Fibroblast of the conjunctiva (primary cell): Measurements from ENCODE around the gene SDHD.

Experiments used
- DNase-seq: peaks from one replicate; pipeline ENCODE4 v3.0.0-alpha.2; 2010; ENCODE audit warnings: low read depth

Gene SDHD

DNA sequence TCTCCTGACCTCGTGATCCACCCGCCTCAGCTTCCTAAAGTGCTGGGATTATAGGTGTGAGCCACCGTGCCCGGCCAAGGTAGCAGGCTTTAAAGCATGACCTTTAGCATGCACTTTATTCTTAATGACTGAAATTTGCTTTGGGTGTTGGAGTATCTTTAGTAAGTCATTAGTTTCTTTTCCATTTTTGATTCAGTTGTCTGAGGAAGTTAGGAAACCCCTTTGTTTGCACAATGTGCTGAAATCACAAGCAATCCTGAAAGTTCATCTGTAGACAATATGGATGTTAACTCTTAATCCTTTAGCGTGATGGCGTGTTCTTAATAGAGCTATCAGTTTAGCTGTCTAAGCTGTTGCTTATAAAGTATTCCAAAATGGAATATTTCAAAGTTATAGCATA lies 16.8 kb downstream of the SDHD start:
- no peak for DNase-seq

DNA sequence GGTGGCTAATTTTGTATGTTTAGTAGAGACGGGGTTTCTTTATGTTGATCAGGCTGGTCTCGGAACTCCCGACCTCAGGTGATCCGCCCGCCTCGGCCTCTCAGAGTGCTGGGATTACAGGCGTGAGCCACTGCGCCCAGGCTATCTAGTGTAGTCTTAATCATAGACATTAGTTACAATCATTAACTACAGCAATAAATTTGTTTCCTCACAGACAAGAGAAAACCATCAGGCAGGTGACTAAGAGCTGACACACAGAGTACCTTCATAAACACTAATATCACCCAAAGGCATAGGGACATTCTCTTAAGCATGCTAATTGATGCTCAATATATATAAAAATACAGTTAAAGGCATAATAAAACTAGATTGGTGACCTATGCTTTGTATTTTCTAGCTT lies 19.4 kb downstream of the SDHD start:
- no peak for DNase-seq

GRCh38 chr11:112113539-112114457 lies 27.1 kb downstream of the SDHD start:
- DNase-seq, result peak; percentile 32

DNA sequence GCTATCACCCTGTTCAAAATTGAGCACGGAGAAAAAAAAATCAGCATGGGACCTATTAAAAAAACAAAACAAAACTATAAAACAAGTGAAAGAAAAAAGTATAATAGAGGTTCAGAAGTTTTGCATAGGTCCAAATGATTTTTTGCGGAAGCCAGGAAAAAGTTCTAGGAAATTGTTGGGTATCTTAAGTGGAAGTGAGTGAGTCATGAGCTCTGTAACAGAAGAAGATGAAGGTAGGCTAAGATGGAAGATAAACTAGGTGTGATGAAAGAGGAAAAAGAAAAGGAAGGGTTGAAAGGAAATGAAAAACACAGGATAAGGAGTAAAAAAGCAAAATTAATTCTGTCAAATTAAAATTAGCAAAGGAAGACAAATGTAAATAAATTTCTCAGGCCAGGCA lies 27.8 kb downstream of the SDHD start:
- DNase-seq, result no peak

GRCh38 chr11:112115386-112115785 lies 28.7 kb downstream of the SDHD start:
- no peak for DNase-seq

DNA sequence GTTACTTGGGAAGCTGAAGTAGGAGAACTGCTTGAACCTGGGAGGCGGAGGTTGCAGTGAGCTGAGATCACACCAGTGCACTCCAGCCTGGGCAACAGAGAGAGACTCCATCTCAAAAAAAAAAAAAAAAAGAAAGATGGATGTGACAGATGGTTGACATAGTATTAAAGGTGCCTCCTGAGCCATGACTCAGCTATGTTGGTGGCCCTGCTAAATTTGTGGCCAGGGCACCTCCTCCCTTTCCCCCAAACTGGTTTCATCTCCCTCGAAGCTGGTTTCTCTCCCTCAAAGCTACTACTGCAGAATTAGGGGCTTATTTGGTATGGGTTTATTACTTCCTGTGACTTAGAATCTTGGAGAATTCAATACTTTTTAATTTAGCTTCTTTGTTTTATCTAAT lies 31.5 kb downstream of the SDHD start:
- DNase-seq, result no peak

- DNase-seq, result no peak
These were observed 35.4 kb downstream of the SDHD start for GRCh38 chr11:112121981-112122615.

DNA sequence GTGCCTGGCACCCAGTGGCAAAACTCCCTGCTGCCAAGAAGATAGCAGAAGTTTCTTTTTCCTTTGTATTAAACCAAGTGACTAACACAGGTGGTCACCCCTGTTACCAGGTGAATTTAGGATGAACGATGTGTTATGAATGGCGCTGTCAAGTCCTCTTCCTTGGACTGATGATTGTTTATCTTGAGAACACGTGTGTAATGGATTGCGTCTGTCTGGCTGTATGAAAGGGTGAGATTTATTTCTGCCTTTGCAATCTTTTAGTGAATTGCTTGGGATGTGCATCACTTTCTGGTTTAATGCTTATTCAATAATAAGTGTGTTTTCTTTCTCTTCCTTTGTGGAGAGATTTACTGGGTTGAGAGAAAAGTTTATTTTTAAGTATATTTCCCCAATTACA lies 36.5 kb downstream of the SDHD start:
- DNase-seq, result no peak

DNA sequence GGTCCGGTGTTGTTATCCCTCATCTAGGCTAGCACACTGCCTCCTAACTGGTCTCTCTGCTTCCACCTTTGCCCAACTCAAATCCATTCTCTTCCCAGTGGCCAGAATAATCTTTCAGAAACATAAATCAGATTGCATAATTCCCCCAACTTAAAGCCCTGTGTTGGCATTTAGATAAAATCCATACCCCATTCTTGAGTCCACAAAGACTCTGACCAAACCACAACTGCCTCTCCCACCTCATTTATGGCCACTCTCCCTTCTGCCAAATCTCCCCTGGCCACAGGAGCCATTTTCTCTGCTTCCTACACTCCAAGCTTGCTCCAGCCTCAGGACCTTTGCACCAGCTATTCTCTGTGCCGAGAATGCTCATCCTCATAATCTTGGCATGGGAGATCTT lies 40.4 kb downstream of the SDHD start:
- no peak for DNase-seq

GRCh38 chr11:112128483-112129121 lies 41.9 kb downstream of the SDHD start:
- DNase-seq, result peak; percentile 12

GRCh38 chr11:112129656-112130055 lies 43.0 kb downstream of the SDHD start:
- DNase-seq, result no peak

- DNase-seq, result no peak
These were observed 46.1 kb downstream of the SDHD start for GRCh38 chr11:112132737-112133136.

DNA sequence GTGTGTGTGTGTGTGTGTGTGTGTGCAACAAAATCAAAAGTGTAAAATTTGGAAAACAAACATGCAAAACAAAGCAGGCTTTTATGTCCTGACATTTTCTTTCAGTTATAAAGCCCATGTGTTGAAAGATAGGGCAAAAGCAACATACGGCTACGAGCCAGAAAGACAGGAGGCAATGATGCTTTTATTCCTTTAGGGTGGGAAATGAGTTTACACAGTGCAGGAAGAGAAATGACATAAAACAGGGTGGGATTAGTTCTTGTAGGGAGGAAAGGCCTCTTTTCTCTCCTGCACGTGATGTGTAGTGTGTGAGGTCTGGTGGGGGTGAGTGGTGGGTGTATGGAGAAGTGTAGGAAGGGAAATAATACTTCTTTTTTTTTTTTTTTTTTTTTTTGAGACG lies 47.8 kb downstream of the SDHD start:
- no peak for DNase-seq

DNA sequence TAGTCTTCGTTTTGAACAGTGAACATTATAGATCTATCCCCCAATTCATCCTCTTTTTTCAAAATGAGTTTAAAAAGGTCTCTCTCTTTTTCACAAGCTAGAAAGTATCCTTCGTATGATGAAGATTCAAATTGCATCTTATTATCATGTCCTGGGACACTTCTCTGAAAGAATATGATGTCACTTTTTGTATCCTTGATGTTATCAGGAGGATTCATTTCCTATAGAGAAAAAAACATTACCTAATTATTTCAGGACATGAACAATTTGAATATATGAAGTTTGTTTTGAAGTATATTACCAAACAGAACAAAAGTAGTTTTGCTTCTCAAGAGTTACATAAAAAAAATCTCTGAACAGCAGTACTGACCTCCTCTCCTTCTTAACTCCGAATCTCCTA lies 56.9 kb downstream of the SDHD start:
- no peak for DNase-seq
